Measurements from ENCODE around the gene ZC3H7B. TPM values are rescaled to one million over a fixed set of nuclear protein-coding genes. Genes with fewer than 3 reads are reported as not detected.

Gene ZC3H7B
- total and polyA plus RNA-seq, 2 experiments from 2014 or later: 5.7 to 61.5 TPM

- H3K9me3 Mint-ChIP-seq: no peaks in the 10 kb centered on the region
- peaks cover 10% of the 10 kb centered on the region for H3K27me3 Mint-ChIP-seq (ENCODE audit: insufficient read depth, low read depth, poor library complexity)
- Histone ChIP-seq H3K4me2 (no peak overlapping the region), H2AFZ (no peak overlapping the region), H3F3A (replicated peaks; ENCODE audit: low read depth) (no peaks in the 10 kb centered on the region), H3K4me1 (ENCODE audit: insufficient read depth) (no peaks in the 10 kb centered on the region), H3K79me2 (replicated peaks; ENCODE audit: insufficient read depth) (no peaks in the 10 kb centered on the region), H3K4me3 (no peak overlapping the region), H3K36me3 (ENCODE audit: insufficient read depth) (no peaks in the 10 kb centered on the region), H4K20me1 (replicated peaks; ENCODE audit: insufficient read depth) (peaks cover 5% of the 10 kb centered on the region; the same call in 1 of the 2 replicates), H3K27ac (ENCODE audit: low read depth) (no peak overlapping the region), H3K27me3 (ENCODE audit: insufficient read depth) (no peaks in the 10 kb centered on the region), H3K9me2 (ENCODE audit: insufficient read depth) (no peaks in the 10 kb centered on the region)
- H3K36me3 Mint-ChIP-seq (ENCODE audit: low read depth): peaks cover 18% of the 10 kb centered on the region
- H3K4me1 Mint-ChIP-seq: no peaks in the 10 kb centered on the region
- H3K4me3 Mint-ChIP-seq: no peak overlapping the region
- DNase-seq (ENCODE audit: low spot score): no peak
- ATAC-seq: no peak
- no peak overlapping the region for H3K27ac Mint-ChIP-seq
- no peak for TF ChIP-seq EZH2phosphoT487 (IDR thresholded peaks at IDR 0.05; ENCODE audit: unreplicated experiment)
- no peak for TF ChIP-seq ZNF462 (CRISPR knock-in tag; IDR thresholded peaks at IDR 0.05)
- TF ChIP-seq ZNF331 (CRISPR knock-in tag; IDR thresholded peaks at IDR 0.05; ENCODE audit: low read depth): no peak
- TF ChIP-seq CREB1 (CRISPR knock-in tag; IDR thresholded peaks at IDR 0.05; ENCODE audit: low read depth): no peak
- no peak for TF ChIP-seq POLR2AphosphoS5 (IDR thresholded peaks at IDR 0.05; ENCODE audit: low read depth)
- TF ChIP-seq, protein P1, sequence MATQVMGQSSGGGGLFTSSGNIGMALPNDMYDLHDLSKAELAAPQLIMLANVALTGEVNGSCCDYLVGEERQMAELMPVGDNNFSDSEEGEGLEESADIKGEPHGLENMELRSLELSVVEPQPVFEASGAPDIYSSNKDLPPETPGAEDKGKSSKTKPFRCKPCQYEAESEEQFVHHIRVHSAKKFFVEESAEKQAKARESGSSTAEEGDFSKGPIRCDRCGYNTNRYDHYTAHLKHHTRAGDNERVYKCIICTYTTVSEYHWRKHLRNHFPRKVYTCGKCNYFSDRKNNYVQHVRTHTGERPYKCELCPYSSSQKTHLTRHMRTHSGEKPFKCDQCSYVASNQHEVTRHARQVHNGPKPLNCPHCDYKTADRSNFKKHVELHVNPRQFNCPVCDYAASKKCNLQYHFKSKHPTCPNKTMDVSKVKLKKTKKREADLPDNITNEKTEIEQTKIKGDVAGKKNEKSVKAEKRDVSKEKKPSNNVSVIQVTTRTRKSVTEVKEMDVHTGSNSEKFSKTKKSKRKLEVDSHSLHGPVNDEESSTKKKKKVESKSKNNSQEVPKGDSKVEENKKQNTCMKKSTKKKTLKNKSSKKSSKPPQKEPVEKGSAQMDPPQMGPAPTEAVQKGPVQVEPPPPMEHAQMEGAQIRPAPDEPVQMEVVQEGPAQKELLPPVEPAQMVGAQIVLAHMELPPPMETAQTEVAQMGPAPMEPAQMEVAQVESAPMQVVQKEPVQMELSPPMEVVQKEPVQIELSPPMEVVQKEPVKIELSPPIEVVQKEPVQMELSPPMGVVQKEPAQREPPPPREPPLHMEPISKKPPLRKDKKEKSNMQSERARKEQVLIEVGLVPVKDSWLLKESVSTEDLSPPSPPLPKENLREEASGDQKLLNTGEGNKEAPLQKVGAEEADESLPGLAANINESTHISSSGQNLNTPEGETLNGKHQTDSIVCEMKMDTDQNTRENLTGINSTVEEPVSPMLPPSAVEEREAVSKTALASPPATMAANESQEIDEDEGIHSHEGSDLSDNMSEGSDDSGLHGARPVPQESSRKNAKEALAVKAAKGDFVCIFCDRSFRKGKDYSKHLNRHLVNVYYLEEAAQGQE (IDR thresholded peaks at IDR 0.05; ENCODE audit: unreplicated experiment): no peak
- TF ChIP-seq JUNB (IDR thresholded peaks at IDR 0.05; ENCODE audit: unreplicated experiment): no peak
- TF ChIP-seq NANOG (IDR thresholded peaks at IDR 0.05; ENCODE audit: borderline replicate concordance): no peak
- no peak for TF ChIP-seq EZH2 (IDR thresholded peaks at IDR 0.05; ENCODE audit: low read depth, unreplicated experiment)
- TF ChIP-seq ZNF114 (CRISPR knock-in tag; IDR thresholded peaks at IDR 0.05): no peak
- TF ChIP-seq, protein P2, sequence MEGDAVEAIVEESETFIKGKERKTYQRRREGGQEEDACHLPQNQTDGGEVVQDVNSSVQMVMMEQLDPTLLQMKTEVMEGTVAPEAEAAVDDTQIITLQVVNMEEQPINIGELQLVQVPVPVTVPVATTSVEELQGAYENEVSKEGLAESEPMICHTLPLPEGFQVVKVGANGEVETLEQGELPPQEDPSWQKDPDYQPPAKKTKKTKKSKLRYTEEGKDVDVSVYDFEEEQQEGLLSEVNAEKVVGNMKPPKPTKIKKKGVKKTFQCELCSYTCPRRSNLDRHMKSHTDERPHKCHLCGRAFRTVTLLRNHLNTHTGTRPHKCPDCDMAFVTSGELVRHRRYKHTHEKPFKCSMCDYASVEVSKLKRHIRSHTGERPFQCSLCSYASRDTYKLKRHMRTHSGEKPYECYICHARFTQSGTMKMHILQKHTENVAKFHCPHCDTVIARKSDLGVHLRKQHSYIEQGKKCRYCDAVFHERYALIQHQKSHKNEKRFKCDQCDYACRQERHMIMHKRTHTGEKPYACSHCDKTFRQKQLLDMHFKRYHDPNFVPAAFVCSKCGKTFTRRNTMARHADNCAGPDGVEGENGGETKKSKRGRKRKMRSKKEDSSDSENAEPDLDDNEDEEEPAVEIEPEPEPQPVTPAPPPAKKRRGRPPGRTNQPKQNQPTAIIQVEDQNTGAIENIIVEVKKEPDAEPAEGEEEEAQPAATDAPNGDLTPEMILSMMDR (conservative IDR thresholded peaks at IDR 0.05; ENCODE audit: low read depth in 2 of 2): no peak; a peak in 1 of 4 replicates
- no peak for TF ChIP-seq STAT1 (IDR thresholded peaks at IDR 0.05; ENCODE audit: unreplicated experiment)
- TF ChIP-seq ETS1 (IDR thresholded peaks at IDR 0.05): no peak
Measured at GRCh38 chr22:41341012-41341411, 39.7 kb downstream of the ZC3H7B start.
